ENCODE data around the gene PCDHA5. TPM values are rescaled to one million over a fixed set of nuclear protein-coding genes. Genes with fewer than 3 reads are reported as not detected.
"Not testable (repeated sequence)": the region's sequence is repeated elsewhere in the genome, so short reads cannot be mapped to it uniquely, and the experiment has no call there.

PCDHA5 gene
- total RNA-seq, 2 experiments from 2014 or later, result not detected

- DNase-seq, result no peak
- Mint-ChIP-seq H3K27ac (no peak within 1 kb of the TSS), H3K27me3 (peaks cover 2% of the 10 kb centered on the region), H3K4me3 (no peak within 1 kb of the TSS), H3K9me3 (peaks cover 6% of the 10 kb centered on the region), H3K36me3 (ENCODE audit: low read depth) (no peaks in the 10 kb centered on the region), H3K4me1 (no peaks in the 10 kb centered on the region)
- POLR2A ChIA-PET, result no interaction called here
- CTCF ChIA-PET, result no interaction called here
Observed at GRCh38 chr5:140833993-140834392, 12.6 kb downstream of the PCDHA5 start, which contains the start of gene PCDHA7. Gene PCDHA7 (plus strand): TSS chr5:140834269. CDS start chr5:140834384, 115 bp downstream.

GRCh38 chr5:140834439-140835008 lies 13.1 kb downstream of the PCDHA5 start:
- H3K9me3 Mint-ChIP-seq; H3K4me3 Mint-ChIP-seq; DNase-seq; H3K27me3 Mint-ChIP-seq; CTCF ChIA-PET; H3K36me3 Mint-ChIP-seq (ENCODE audit: low read depth); H3K27ac Mint-ChIP-seq; POLR2A ChIA-PET; H3K4me1 Mint-ChIP-seq: not testable (repeated sequence)

- H3K4me1 Mint-ChIP-seq, result no peaks in the 10 kb centered on the region
- H3K27ac Mint-ChIP-seq, result no peak overlapping the region
- no peak overlapping the region for H3K4me3 Mint-ChIP-seq
- peaks cover 2% of the 10 kb centered on the region for H3K27me3 Mint-ChIP-seq
- POLR2A ChIA-PET, result no interaction called here
- H3K9me3 Mint-ChIP-seq, result peaks cover 13% of the 10 kb centered on the region
- H3K36me3 Mint-ChIP-seq (ENCODE audit: low read depth), result no peaks in the 10 kb centered on the region
- DNase-seq, result no peak
- CTCF ChIA-PET, result no interaction called here
Observed at GRCh38 chr5:140835622-140836510, 14.5 kb downstream of the PCDHA5 start.

GRCh38 chr5:140840978-140841962 lies 19.9 kb downstream of the PCDHA5 start, which contains the start of gene PCDHA8:
Gene PCDHA8 (plus strand): TSS chr5:140841187. CDS start chr5:140841322, 135 bp downstream.
- Mint-ChIP-seq H3K27ac (no peak within 1 kb of the TSS), H3K9me3 (peaks cover 18% of the 10 kb centered on the region), H3K4me3 (peak within 1 kb of the TSS; percentile 22), H3K27me3 (no peaks in the 10 kb centered on the region), H3K4me1 (no peaks in the 10 kb centered on the region), H3K36me3 (ENCODE audit: low read depth) (no peaks in the 10 kb centered on the region)
- POLR2A ChIA-PET, result no interaction called here
- DNase-seq, result no peak
- CTCF ChIA-PET, result interaction anchor here (1.0 to 1.1 kb wide), 4 partner anchors 12 to 556 kb away, joined by 3 to 4 read pairs (median 3); partner anchors contain the start of gene PCDHGB5

GRCh38 chr5:140842798-140843733 lies 21.7 kb downstream of the PCDHA5 start:
- peaks cover 2% of the 10 kb centered on the region for H3K27me3 Mint-ChIP-seq
- POLR2A ChIA-PET, result no interaction called here
- CTCF ChIA-PET, result no interaction called here

GRCh38 chr5:140848139-140849102 lies 27.0 kb downstream of the PCDHA5 start, which contains the start of gene PCDHA9:
Gene PCDHA9 (plus strand): TSS chr5:140848382. CDS start chr5:140848496, 114 bp downstream.
- CTCF ChIA-PET; H3K27me3 Mint-ChIP-seq; DNase-seq; H3K36me3 Mint-ChIP-seq (ENCODE audit: low read depth); H3K4me1 Mint-ChIP-seq; H3K4me3 Mint-ChIP-seq; POLR2A ChIA-PET; H3K27ac Mint-ChIP-seq: not testable (repeated sequence)
- peaks cover 18% of the 10 kb centered on the region for H3K9me3 Mint-ChIP-seq

More at GRCh38 chr5:140842798-140843733, 21.7 kb downstream of the PCDHA5 start:
- Mint-ChIP-seq H3K27ac (no peak overlapping the region), H3K9me3 (peaks cover 28% of the 10 kb centered on the region), H3K4me3 (no peak overlapping the region), H3K36me3 (ENCODE audit: low read depth) (no peaks in the 10 kb centered on the region), H3K4me1 (no peaks in the 10 kb centered on the region)
- no peak for DNase-seq

GRCh38 chr5:140849831-140850634 lies 28.6 kb downstream of the PCDHA5 start:
- H3K36me3 Mint-ChIP-seq (ENCODE audit: low read depth); CTCF ChIA-PET; H3K4me3 Mint-ChIP-seq; H3K27me3 Mint-ChIP-seq; DNase-seq; H3K4me1 Mint-ChIP-seq; POLR2A ChIA-PET; H3K27ac Mint-ChIP-seq: not testable (repeated sequence)
- peaks cover 14% of the 10 kb centered on the region for H3K9me3 Mint-ChIP-seq

- Mint-ChIP-seq H3K9me3 (peaks cover 21% of the 10 kb centered on the region), H3K27me3 (no peaks in the 10 kb centered on the region), H3K27ac (peak within 1 kb of the TSS; percentile 6), H3K4me1 (no peaks in the 10 kb centered on the region), H3K36me3 (ENCODE audit: low read depth) (peaks cover 3% of the 10 kb centered on the region), H3K4me3 (no peak within 1 kb of the TSS)
- CTCF ChIA-PET, result no interaction called here
- DNase-seq, result no peak
- POLR2A ChIA-PET, result no interaction called here
Observed at GRCh38 chr5:140855772-140856674, 34.6 kb downstream of the PCDHA5 start, which contains the start of gene PCDHA10. Gene PCDHA10 (plus strand): TSS chr5:140855897. CDS start chr5:140856049, 152 bp downstream.

GRCh38 chr5:140857177-140857986 lies 36.0 kb downstream of the PCDHA5 start:
- Mint-ChIP-seq H3K27ac (no peak overlapping the region), H3K27me3 (no peaks in the 10 kb centered on the region), H3K4me1 (no peaks in the 10 kb centered on the region), H3K36me3 (ENCODE audit: low read depth) (peaks cover 3% of the 10 kb centered on the region), H3K4me3 (no peak overlapping the region), H3K9me3 (peaks cover 27% of the 10 kb centered on the region)
- ChIA-PET CTCF (no interaction called here), POLR2A (no interaction called here)
- no peak for DNase-seq
